Thoracic aorta (tissue), 2 donors: Measurements from ENCODE around the gene SYNC. TPM values are rescaled to one million over a fixed set of nuclear protein-coding genes. Genes with fewer than 3 reads are reported as not detected.

ENCODE experiments used
- ATAC-seq: fragments of 150-250 bp; one replicate; pipeline ENCODE4 v1.8.0; 2017; ENCODE audit warnings: low read depth; ENCODE audit not compliant: insufficient number of reproducible peaks, low FRiP score
- DNase-seq: peaks from one replicate; pipeline ENCODE4 v3.0.0-alpha.2; 2020; ENCODE audit warnings: low spot score
- H3K27ac ChIP-seq, 2 donors: fragments of 200-600 bp; sonication (generic); 1 replicate in 1 of 2; 2 replicates in 1 of 2; pipeline ENCODE4 v1.5.1; 2016; ENCODE audit warnings: mild to moderate bottlenecking in 2 of 2, moderate library complexity in 2 of 2
- H3K27me3 ChIP-seq: fragments of 200-600 bp; sonication (generic); replicated peaks from 2 replicates; pipeline ENCODE4 v1.6.0; 2016; ENCODE audit warnings: mild to moderate bottlenecking; ENCODE audit not compliant: insufficient read depth
- H3K36me3 ChIP-seq: fragments of 200-600 bp; sonication (generic); one replicate; pipeline ENCODE4 v1.5.1; 2016
- H3K4me1 ChIP-seq, 2 donors: fragments of 200-600 bp; sonication (generic); 1 replicate in 1 of 2; 2 replicates in 1 of 2; pipeline versions ENCODE4 v1.5.1 to v1.6.0; 2016; ENCODE audit warnings: low read depth in 2 of 2, mild to moderate bottlenecking in 1 of 2; ENCODE audit not compliant: control insufficient read depth in 1 of 2
- H3K4me3 ChIP-seq: fragments of 200-600 bp; sonication (generic); 2 replicates; pipeline ENCODE4 v1.5.1; 2016; ENCODE audit warnings: mild to moderate bottlenecking
- H3K9me3 ChIP-seq: fragments of 200-600 bp; sonication (generic); 2 replicates; pipeline ENCODE4 v1.5.1; 2016
- total RNA-seq, 2 donors: library from RNA; depleted of rRNA; stranded (reverse); fragments of >200 nt; gene quantifications; one replicate each; pipeline versions ENCODE4 v1.1.0 to v1.2.3, GENCODE V29; 2016
- TF ChIP-seq, protein P1 (sequence below): fragments of 200-600 bp; sonication (generic); IDR thresholded peaks from one replicate; pipeline ENCODE4 v1.5.1; 2019; ENCODE audit warnings: antibody characterized with exemption

Gene SYNC
- total RNA-seq, 2 donors from 2014 or later, result 71.5 to 119 TPM

DNA sequence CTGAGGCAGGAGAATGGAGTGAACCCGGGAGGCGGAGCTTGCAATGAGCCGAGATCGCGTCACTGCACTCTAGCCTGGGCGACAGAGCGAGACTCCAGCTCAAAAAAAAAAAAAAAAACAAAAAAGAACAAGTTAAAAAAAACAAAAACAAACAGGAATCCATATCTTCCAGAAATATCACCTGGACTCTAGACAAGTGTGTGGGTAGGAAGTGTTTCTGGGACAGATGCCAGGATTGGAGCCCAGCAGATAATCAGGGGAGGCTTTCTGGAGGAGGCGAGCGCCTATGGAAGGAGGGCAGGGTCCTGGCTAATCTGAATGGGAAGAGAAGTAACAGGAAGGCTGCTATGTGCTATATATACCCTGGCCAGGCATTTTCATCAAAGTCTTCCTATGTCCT is 43.6 kb upstream of the SYNC start:
- H3K4me3 ChIP-seq, result no peak overlapping the region
- DNase-seq (no peak), ATAC-seq (no peak)
- no peaks in the 10 kb centered on the region for H3K36me3 ChIP-seq
- no peaks in the 10 kb centered on the region for H3K9me3 ChIP-seq
- peaks cover under 1 to 19% of the 10 kb centered on the region in 2 donors for H3K4me1 ChIP-seq
- no peak overlapping the region for H3K27ac ChIP-seq
- TF ChIP-seq, protein P1, sequence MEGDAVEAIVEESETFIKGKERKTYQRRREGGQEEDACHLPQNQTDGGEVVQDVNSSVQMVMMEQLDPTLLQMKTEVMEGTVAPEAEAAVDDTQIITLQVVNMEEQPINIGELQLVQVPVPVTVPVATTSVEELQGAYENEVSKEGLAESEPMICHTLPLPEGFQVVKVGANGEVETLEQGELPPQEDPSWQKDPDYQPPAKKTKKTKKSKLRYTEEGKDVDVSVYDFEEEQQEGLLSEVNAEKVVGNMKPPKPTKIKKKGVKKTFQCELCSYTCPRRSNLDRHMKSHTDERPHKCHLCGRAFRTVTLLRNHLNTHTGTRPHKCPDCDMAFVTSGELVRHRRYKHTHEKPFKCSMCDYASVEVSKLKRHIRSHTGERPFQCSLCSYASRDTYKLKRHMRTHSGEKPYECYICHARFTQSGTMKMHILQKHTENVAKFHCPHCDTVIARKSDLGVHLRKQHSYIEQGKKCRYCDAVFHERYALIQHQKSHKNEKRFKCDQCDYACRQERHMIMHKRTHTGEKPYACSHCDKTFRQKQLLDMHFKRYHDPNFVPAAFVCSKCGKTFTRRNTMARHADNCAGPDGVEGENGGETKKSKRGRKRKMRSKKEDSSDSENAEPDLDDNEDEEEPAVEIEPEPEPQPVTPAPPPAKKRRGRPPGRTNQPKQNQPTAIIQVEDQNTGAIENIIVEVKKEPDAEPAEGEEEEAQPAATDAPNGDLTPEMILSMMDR, result no peak
- H3K27me3 ChIP-seq, result no peaks in the 10 kb centered on the region

DNA sequence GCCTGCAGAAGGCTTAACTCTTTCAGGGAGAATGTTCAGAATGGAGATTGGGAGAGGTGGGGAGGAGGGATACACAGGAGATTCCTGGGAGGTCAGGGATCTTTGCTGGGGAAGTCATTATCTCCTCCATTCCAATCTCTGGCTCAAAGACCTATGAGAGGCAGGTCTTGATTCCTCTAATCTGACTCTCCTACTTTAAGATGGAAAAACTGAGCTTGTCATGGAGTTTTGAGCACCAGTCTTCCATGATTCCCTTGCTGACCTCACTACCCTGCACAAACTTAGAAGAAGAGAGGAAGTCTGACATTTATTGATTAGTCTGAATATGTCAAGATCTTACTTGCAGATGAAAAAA is 41.5 kb upstream of the SYNC start:
- no peaks in the 10 kb centered on the region for H3K36me3 ChIP-seq
- no peaks in the 10 kb centered on the region for H3K9me3 ChIP-seq
- no peak overlapping the region for H3K4me3 ChIP-seq
- ATAC-seq, result no peak
- TF ChIP-seq, protein P1, result no peak
- peak overlapping the region in 1 of 2 donors; percentile 78 for H3K27ac ChIP-seq
- H3K4me1 ChIP-seq, result peaks cover 6 to 26% of the 10 kb centered on the region in 2 donors
- DNase-seq, result no peak
- H3K27me3 ChIP-seq, result no peaks in the 10 kb centered on the region

DNA sequence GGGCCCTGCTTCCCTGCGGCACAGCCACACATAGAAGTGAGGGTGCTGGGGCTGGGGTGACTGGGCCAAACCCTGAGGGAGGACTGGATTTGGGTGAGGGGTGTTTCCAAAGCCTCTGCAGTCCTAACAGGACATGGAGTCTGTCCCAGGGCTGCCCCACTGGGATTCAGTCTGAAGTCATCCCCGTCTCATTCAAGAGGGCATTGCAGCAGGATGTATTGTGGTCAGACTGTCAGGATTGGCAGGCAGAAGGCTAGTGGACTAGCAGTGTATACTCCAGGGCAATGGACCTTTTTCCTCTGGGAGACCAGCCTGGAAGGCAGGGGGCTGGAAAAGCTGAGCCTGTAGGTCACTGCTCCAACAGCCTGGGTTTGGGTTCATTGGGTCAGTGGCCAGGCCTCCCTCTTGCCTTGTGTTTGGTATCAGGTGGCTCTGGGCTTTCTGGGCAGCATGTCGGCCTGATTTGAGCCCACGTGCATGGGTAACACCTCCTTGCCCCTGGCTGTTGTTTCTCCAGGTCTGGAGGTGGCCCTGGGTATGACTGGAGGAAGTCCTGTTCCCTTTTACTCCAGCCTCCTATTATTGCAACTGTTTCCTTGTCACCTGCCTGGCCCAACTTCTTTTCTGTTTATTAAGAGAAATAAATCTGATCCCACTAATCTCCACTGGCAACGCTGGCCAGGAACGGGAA is 41.0 kb upstream of the SYNC start:
- Histone ChIP-seq H3K9me3 (no peaks in the 10 kb centered on the region), H3K4me1 (peaks cover 6 to 26% of the 10 kb centered on the region in 2 donors), H3K27ac (peak overlapping the region; percentile 75 to 78), H3K4me3 (no peak overlapping the region), H3K36me3 (no peaks in the 10 kb centered on the region), H3K27me3 (no peaks in the 10 kb centered on the region)
- ATAC-seq (no peak), DNase-seq (no peak)
- TF ChIP-seq, protein P1, result no peak

DNA sequence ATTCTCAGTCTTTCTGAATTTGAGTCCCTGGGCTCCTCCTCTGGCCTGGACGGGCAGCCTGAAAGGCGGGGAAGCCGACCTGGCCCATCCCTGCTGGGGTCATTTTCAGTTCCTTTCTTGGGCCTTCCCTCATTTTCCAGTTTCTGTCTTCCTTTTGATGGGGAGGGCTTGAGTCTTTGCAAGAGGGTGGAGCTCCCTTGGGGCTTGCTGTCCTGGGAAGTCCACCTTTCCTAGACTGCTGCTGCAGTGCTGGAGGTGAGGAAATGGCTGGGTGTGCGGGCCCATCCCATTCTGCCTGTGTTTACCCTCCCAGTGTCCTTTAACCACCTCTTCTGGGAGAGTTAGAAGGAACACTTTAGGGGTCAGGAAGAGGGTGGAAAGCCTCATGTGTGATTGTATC is 40.4 kb upstream of the SYNC start:
- peaks cover 6 to 26% of the 10 kb centered on the region in 2 donors for H3K4me1 ChIP-seq
- H3K4me3 ChIP-seq, result peak overlapping the region; percentile 90
- no peaks in the 10 kb centered on the region for H3K36me3 ChIP-seq
- no peak for DNase-seq
- no peaks in the 10 kb centered on the region for H3K27me3 ChIP-seq
- peak overlapping the region; percentile 75 to 78 for H3K27ac ChIP-seq
- no peaks in the 10 kb centered on the region for H3K9me3 ChIP-seq
- TF ChIP-seq, protein P1, result no peak
- ATAC-seq, result no peak

DNA sequence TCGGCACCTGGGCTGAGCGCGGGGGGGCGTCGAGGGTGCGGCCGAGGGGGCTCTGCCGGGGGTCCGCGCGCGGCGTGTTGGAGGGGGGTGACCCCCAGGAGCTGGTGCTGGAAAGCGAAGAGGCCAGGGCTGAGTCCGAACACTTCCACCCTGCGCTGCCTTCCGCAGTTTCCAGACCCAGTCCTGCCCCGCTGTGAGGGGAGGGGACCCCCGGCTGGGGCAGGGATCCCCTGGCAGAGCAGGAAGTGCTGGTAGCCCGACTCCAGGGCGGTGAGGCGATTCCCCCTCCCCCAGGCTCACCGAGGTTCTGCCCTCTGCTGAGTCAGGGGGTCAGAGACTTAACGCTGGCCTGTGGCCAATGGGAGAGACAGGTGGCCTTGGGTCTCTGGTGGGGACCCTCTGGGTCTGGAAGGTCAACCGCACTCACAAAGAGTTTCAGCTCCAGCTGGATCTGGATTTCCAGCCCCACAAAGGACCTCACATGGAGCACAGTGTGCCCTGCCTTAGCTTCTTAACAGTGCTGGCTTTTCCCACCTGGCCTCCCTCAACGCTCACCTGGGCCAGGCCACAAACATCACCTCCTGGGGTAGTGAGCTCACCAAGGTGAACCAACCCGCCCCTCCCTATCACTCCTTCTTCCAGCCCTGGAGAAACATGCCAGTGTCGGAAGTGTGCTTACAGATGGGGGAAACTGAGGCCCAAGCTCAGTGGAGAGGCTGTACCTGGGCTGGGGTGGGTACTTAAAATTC is 39.8 kb upstream of the SYNC start:
- ATAC-seq (no peak), DNase-seq (no peak)
- Histone ChIP-seq H3K36me3 (no peaks in the 10 kb centered on the region), H3K27ac (peak overlapping the region; percentile 75 to 78), H3K4me1 (peaks cover 6 to 26% of the 10 kb centered on the region in 2 donors), H3K27me3 (no peaks in the 10 kb centered on the region), H3K9me3 (no peaks in the 10 kb centered on the region), H3K4me3 (peak overlapping the region; percentile 90)
- TF ChIP-seq, protein P1, result no peak
